Dermis blood vessel endothelial cell (primary cell): Measurements from ENCODE around the gene PPL. TPM values are rescaled to one million over a fixed set of nuclear protein-coding genes. Genes with fewer than 3 reads are reported as not detected.
A peak's percentile ranks its signal among the peaks of the same experiment; 100 is the strongest.
"Not testable (repeated sequence)": the region's sequence is repeated elsewhere in the genome, so short reads cannot be mapped to it uniquely, and the experiment has no call there.

Experiments used
- DNase-seq: peaks from one replicate; pipeline ENCODE4 v3.0.0; 2010
- total RNA-seq: library from RNA; depleted of rRNA; stranded (reverse); fragments of >200 nt; gene quantifications from 2 replicates; pipeline ENCODE4 v1.2.3, GENCODE V29; 2014

PPL gene
- total RNA-seq, 1 donor from 2014 or later, result 3.6 TPM

DNA sequence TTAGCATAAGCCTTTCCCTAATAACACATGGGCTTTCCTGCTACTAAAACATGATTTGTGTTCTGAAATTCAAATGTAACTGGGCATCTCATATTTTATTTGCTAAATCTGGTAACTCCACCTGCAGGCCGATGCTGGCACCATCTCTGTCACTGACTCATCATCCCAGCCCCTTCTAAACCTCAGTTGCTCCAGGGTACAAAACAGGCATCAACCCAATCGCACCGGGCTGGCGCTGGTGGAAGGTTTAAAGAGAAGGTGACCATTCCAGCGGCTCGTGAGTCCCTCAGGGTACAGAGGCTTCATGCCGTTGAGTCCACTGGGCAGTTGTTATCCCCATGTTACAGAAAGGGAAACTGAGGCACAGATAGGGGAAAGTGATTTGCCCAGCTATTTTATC lies 27.1 kb downstream of the PPL start:
- no peak for DNase-seq

GRCh38 chr16:4908854-4909401 lies 28.0 kb downstream of the PPL start:
- no peak for DNase-seq

- DNase-seq, result no peak
Measured at GRCh38 chr16:4904942-4905615, 31.9 kb downstream of the PPL start.

DNA sequence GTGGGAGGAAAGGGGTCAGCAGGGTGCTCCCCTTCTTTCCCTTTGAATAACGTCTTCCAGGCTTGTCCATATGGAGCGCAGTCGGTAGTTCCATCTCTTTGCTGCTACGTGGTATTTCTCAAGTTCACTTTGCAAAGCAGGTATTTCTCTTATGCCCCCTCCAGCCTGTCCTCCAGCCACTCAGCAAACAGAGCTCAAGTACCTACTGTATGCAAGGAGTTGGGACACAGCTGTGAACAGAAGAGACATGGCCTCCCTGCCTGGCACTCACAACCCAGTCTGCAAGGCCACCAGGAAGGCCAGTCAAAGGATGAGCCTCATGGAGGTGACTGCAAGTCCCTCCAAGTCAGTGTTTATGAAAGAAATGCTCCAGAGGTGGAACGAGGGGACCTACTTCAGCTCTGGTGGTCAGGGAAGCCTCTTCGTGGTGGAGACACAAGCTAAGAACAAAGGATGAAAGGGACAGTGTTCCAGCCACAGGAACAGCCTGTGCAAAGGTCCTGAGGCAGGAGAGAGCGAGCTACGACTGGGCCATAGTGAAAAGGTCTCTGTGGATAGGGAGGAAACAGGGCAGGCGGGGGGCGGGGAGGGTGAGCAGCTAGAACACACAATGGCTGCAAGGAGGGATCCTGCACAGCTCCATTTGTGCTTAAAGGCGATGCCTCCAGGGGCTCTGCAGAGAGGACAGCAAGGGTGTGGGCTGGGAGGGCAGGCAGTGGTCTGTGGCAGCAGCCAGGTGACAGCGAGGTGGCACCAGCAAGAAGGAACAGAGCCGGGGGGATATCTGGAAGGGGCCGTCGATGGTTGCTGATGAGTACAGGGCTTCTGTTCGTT lies 32.6 kb downstream of the PPL start:
- DNase-seq, result no peak

DNA sequence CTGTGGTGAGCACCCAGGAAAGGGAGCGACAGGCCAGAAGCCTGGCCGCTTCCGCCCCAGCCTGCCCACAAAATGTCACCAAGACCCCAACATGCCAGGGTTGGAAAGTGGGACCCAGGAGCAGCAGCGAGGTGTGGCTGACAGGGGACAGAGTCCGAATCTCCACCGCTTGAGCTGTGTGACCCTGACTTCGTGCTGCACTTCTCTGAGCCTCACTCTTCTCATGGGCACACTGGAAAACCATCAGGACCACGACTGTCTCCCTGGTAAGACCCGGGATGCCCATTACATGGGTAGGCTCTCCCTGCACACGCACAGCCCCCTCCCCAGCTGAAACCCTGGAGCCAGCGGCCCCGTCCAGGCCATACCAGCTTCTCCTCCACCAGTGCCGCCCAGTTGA lies 34.9 kb downstream of the PPL start:
- DNase-seq, result no peak

DNA sequence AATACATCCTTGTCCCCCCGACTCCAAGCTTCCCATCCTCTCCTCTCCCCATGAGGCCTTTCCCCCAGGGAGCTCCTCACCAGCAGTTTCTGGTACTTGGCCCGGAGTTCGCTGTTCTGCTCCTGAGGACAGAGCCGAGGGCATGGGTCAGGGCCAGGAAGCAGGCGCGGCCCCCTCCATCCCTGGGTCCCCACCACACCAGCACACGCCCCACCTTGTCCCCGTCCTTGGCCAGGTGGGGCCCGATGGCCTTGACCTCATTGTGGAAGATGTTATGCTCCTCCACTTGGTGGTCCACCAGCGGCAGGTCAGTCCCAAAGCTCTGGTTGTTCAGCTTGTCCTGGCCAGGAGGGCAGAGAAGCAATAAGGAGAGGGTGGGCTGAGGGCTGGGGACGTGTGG lies 36.2 kb downstream of the PPL start:
- DNase-seq, result no peak

GRCh38 chr16:4900036-4900435 lies 36.9 kb downstream of the PPL start:
- no peak for DNase-seq

- no peak for DNase-seq
Measured at GRCh38 chr16:4899474-4899846, 37.5 kb downstream of the PPL start.

GRCh38 chr16:4898811-4899473 lies 38.0 kb downstream of the PPL start:
- no peak for DNase-seq

- no peak for DNase-seq
Measured at GRCh38 chr16:4897328-4897727, 39.6 kb downstream of the PPL start.

DNA sequence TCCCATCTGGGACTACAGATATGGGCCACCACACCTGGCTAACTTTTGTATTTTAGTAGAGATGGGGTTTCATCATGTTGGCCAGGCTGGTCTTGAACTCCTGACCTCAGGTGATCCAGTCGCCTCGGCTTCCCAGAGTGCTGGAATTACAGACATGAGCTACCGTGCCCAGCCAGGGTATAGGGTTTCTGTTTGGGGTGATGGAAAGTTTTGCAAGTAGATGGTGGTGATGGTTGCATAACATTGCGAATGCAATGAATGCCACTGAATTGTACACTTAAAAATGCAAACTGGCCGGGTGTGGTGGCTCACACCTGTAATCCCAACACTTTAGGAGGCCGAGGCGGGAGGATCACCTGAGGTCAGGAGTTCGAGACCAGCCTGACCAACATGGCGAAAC lies 40.2 kb downstream of the PPL start:
- not testable (repeated sequence) for DNase-seq

DNA sequence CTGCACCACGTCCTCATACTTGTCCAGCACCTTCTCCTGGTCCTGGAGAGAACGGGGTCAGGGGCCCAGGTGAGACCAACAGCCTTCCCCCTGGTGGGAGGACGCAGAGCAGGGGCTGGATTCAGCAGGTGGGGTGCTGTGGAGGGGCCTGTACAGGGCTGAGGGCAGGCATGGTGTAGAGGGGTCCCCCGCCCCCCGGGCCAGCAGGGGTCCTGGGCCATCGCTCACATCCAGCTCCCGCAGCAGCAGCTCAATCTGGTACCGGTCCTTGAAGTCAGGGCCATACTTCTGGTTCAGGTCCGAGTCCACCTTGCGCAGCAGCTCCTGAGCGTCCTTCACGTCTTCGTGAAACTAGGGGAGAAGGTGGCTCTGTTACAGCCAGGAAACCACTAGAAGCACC lies 41.6 kb downstream of the PPL start:
- no peak for DNase-seq

GRCh38 chr16:4894276-4895150 lies 42.4 kb downstream of the PPL start:
- DNase-seq, result peak; percentile 6

- DNase-seq, result no peak
Measured at GRCh38 chr16:4893103-4893862, 43.7 kb downstream of the PPL start.

GRCh38 chr16:4892361-4893102 lies 44.4 kb downstream of the PPL start:
- DNase-seq, result no peak

GRCh38 chr16:4891886-4892216 lies 45.1 kb downstream of the PPL start:
- DNase-seq, result no peak

GRCh38 chr16:4891097-4891885 lies 45.7 kb downstream of the PPL start:
- no peak for DNase-seq

DNA sequence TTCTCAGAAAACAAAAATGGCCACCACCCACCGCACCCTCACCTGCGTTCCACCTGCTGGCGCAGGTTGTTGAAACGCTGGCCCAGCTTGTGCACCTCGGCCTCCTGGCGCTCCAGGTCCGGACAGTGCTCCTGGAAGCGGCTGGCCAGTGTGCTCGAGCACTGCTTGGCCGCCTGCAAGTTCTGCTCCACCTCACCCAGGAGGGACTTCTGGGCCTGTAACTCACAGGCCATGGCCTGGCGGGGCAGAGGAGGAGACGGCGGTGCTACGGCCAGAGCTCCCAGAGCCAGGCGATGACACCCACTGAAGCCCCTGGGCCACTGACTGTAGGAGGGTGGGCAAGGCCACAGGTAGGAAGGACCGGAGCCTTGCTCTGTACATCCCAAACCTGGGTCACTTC lies 46.3 kb downstream of the PPL start:
- DNase-seq, result no peak

DNA sequence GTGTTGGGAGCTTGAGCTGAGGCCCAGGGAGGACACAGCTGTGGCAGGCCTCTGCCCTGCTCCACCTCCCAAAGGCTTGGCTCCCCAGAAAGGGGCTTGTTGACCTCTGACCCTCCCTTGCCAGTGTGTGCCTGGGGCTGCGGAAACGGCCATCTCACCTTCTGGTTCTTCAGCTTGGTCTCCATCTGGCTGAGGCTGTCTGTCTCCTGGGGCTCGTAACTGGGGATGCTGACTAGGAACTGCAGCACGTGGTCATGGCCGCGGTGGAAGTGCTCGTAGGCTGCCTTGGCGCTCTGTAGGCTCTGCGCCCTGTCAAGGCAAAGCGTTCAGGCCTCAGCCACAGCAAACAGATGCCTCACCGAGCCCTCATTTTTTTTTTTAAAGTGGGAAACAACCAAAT lies 46.9 kb downstream of the PPL start:
- no peak for DNase-seq

GRCh38 chr16:4888428-4889135 lies 48.4 kb downstream of the PPL start:
- no peak for DNase-seq
